ENCODE measurements around the gene MKI67. TPM values are rescaled to one million over a fixed set of nuclear protein-coding genes. Genes with fewer than 3 reads are reported as not detected.

Gene MKI67
- total RNA-seq, 4 donors from 2014 or later: 2.4 to 9.1 (median 4.2) TPM

GRCh38 chr10:128074589-128074988 lies 51.6 kb downstream of the MKI67 start:
- H3K4me3 ChIP-seq (ENCODE audit: low read depth, poor library complexity, severe bottlenecking): no peak overlapping the region
- no peak for DNase-seq (ENCODE audit: low spot score in 2 of 2)
- intact Hi-C loops (cut with DNase I; ENCODE audit: low total_unique reads): loop anchor here (10.0 kb wide), 1 partner anchor 80 kb away; no protein-coding TSS in a partner anchor
- WGBS, 2 donors: 94 to 96% methylated on average over 5 of the region's 5 CpGs
- no peak for TF ChIP-seq CTCF (IDR thresholded peaks at IDR 0.05)
- TF ChIP-seq POLR2A (IDR thresholded peaks at IDR 0.05): no peak

GRCh38 chr10:128073890-128074289 lies 52.3 kb downstream of the MKI67 start:
- TF ChIP-seq CTCF (IDR thresholded peaks at IDR 0.05): no peak
- WGBS, 2 donors: 78 to 86% methylated on average over 2 of the region's 2 CpGs
- intact Hi-C loops (cut with DNase I; ENCODE audit: low total_unique reads): loop anchor here (10.0 kb wide), 1 partner anchor 81 kb away; no protein-coding TSS in a partner anchor
- no peak for DNase-seq (ENCODE audit: low spot score in 2 of 2)
- H3K4me3 ChIP-seq (ENCODE audit: low read depth, poor library complexity, severe bottlenecking): no peak overlapping the region

- WGBS, 2 donors: 88 to 95% methylated on average over 14 of the region's 14 CpGs
- intact Hi-C loops (cut with DNase I; ENCODE audit: low total_unique reads): loop anchor here (10.0 kb wide), 1 partner anchor 82 kb away; no protein-coding TSS in a partner anchor
These were observed 53.1 kb downstream of the MKI67 start for GRCh38 chr10:128072941-128073645.

GRCh38 chr10:128072046-128072445 lies 54.2 kb downstream of the MKI67 start:
- intact Hi-C loops (cut with DNase I; ENCODE audit: low total_unique reads): loop anchor here (10.0 kb wide), 1 partner anchor 83 kb away; no protein-coding TSS in a partner anchor
- TF ChIP-seq CTCF (IDR thresholded peaks at IDR 0.05) (no peak), POLR2A (IDR thresholded peaks at IDR 0.05) (no peak)
- WGBS, 2 donors: 72 to 83% methylated on average over 6 of the region's 6 CpGs
- no peak for DNase-seq (ENCODE audit: low spot score in 2 of 2)
- no peak overlapping the region for H3K4me3 ChIP-seq (ENCODE audit: low read depth, poor library complexity, severe bottlenecking)

More at GRCh38 chr10:128072941-128073645, 53.1 kb downstream of the MKI67 start:
- DNase-seq (ENCODE audit: low spot score in 2 of 2): peak in 1 of 2 donors; percentile 56
- H3K4me3 ChIP-seq (ENCODE audit: low read depth, poor library complexity, severe bottlenecking): no peak overlapping the region
- TF ChIP-seq POLR2A (IDR thresholded peaks at IDR 0.05): no peak
- TF ChIP-seq CTCF (IDR thresholded peaks at IDR 0.05): no peak

- 63 to 72% methylated on average over 9 of the region's 9 CpGs for WGBS, 2 donors
- H3K4me3 ChIP-seq (ENCODE audit: low read depth, poor library complexity, severe bottlenecking): no peak overlapping the region
- intact Hi-C loops (cut with DNase I; ENCODE audit: low total_unique reads): loop anchor here (10.0 kb wide), 1 partner anchor 83 kb away; no protein-coding TSS in a partner anchor
- no peak for TF ChIP-seq CTCF (IDR thresholded peaks at IDR 0.05)
- TF ChIP-seq POLR2A (IDR thresholded peaks at IDR 0.05): no peak
- peak in 1 of 2 donors; percentile 63 for DNase-seq (ENCODE audit: low spot score in 2 of 2)
These were observed 54.8 kb downstream of the MKI67 start for GRCh38 chr10:128071417-128071782.

Measured in lower leg skin (tissue), 4 donors.